ENCODE results near the gene ABCA10.
A peak's percentile ranks its signal among the peaks of the same experiment; 100 is the strongest.
"Not testable (repeated sequence)": the region's sequence is repeated elsewhere in the genome, so short reads cannot be mapped to it uniquely, and the experiment has no call there.

The ABCA10 gene

GRCh38 chr17:69168642-69169041, 60.0 kb downstream of the ABCA10 start:
- not testable (repeated sequence) for DNase-seq (ENCODE audit: low read depth)

- DNase-seq (ENCODE audit: low read depth), result no peak
Observed at GRCh38 chr17:69166957-69167356, 61.7 kb downstream of the ABCA10 start.

DNA sequence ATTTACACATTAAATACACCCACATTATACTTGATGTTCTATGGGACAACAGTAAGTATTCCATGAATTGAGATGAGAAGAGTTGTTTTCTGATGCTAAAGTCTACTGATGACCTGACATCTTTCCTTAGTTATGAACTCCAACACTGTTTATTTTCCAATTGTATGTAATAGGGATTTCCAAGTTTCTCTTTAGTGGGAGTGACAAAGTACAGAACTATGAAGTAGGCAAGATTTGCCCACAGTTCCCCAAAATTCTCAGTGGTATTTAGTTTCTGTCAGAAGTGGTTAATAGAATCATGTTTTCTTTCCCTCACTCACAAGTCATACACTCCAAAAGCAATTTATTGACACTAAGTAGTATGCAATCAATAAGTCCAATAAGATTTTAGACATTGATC, 64.4 kb downstream of the ABCA10 start:
- no peak for DNase-seq (ENCODE audit: low read depth)

DNA sequence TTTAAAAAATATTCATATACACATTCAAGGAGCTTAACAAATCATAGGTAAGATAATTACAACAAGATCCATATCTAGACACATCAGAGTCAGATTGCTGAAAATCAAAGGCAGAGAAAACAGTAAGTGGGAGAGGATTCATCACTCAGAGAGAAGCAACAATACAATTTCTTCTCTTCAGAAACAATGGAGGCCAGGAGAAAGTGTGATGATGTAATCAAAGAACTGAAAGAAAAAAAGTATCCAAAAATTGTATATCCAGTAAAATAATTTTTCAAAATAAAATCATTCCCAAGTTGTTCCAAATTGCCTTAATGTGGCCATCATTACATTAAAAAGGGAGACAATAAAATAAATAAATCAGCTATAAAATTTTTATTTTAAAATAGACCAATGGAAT, 69.2 kb downstream of the ABCA10 start:
- no peak for DNase-seq (ENCODE audit: low read depth)

- DNase-seq (ENCODE audit: low read depth), result no peak
Observed at GRCh38 chr17:69154267-69154666, 74.4 kb downstream of the ABCA10 start.

DNA sequence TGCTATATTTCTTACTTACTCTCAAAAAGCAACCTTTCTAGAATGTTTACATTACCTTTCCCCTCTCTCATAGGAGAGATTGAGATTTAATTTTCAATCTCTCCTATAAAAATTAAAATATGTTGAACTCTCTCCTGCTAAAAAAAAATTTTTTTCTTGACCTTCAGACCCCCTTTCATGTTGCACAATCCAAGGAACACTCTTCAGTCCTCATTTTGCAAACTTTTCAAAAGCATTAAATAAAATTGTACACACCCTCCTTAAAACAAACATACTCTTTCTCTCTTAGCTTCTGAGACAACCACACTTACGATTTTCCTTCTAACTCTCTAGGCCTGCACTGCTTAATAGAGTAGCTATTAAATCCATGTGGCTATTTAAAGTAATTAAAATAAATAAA, 78.3 kb downstream of the ABCA10 start:
- DNase-seq (ENCODE audit: low read depth), result no peak

DNA sequence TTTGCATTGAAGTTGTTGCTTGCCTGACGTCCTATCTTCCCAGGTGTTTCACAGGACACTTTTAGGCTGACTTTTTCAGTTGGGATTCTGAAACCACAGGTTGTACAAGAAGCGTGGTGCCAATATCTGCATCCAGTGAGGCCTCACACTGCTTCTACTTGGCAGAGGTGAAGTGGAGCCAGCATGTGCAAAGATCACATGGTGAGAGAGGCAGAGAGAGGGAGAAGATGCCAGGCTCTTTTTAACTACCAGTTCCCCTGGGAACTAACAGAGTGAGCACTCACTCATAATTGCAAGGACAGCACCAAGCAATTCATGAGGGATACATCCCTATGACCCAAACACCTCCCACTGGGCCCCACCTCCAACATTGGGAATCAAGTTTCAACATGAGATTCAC, 81.2 kb downstream of the ABCA10 start:
- DNase-seq (ENCODE audit: low read depth), result no peak

DNA sequence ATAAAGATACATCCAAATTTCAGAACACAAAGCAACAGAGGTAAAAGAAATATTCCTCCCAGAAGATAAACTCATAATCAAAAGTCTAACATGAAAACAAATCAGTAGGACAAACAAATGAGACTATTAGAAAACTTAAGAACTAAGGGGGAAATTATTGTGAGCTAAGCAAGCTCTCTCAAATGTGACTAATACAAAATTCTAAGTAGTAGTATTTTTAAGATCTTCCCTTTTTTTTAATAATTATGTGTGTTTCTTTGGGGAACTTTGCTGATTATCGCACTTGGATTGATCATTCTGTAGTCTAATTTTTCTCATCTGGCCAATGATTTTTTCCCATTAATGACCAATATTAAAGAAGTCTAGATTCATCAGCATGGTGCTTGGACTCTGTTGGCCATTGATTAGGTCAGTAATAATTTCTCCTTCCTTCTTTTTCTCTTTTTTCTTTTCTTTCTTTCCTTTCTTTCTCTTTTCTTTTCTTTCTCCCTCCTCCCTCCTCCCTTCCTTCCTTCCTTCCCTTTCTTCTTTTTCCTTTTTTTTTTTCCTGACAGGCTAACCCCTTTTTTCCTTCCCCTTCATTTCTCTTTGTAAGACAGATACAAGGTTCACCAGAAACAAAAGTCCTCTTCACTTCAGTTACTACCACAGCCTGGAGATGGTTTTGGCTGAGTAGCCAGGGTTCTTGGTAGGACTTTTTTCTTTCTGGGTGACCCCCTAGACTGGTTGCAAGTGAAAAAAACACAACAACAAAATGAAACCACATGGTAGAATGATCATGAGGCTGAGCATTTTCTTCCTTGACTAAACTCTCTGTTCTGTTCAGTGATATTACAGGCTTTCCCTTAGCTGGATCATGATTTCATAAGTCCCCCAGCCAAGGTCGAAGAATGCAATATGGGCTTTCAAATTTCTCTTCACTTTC, 84.0 kb downstream of the ABCA10 start:
- DNase-seq (ENCODE audit: low read depth), result no peak

GRCh38 chr17:69143683-69144231, 84.9 kb downstream of the ABCA10 start:
- no peak for DNase-seq (ENCODE audit: low read depth)

DNA sequence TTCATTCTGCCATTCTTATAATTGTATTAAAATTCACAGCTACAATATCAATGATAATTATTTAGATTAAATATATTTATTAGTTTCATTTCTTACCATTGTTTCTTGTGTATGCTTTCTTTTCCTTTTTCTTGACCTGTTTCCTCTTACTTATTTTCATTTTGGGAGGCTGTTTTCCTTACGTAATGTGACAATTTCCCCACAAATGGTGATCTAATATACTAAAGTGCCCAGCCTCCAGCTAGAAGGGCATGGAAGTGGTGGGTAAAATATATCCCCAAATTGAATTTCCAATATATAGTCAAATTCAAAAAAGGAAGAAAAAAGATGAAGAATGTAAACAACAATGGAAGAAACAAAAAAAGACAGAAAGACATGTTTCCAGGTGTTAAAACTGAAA, 85.5 kb downstream of the ABCA10 start:
- no peak for DNase-seq (ENCODE audit: low read depth)

DNA sequence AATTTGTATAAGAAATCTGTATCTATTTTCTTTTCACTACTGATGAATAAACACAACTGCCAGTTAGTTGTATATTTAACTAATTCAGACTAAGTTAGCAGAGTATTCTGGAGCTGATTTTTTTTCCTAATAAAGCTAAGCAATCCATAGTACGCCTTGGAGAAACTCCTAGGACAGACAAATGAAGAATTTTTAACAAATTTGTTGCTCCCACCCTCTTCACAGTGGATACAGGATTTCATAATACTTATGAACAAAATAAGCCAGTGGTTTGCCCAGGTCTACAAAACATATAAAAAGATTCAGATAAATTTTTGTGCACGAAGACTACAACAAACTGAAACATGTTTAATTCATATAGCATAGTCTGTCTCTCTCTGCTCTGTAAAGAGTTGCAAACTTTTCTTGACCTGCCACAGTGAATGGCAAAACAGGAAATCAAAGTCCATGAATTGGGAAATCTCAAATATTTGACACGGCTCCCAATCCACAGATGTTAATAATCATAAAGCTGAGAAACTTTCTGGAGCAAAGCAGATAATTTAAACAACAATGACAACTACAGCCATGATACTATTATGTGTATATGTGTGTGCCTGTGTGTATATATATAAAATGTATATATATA, 86.3 kb downstream of the ABCA10 start:
- DNase-seq (ENCODE audit: low read depth), result peak; percentile 78

DNA sequence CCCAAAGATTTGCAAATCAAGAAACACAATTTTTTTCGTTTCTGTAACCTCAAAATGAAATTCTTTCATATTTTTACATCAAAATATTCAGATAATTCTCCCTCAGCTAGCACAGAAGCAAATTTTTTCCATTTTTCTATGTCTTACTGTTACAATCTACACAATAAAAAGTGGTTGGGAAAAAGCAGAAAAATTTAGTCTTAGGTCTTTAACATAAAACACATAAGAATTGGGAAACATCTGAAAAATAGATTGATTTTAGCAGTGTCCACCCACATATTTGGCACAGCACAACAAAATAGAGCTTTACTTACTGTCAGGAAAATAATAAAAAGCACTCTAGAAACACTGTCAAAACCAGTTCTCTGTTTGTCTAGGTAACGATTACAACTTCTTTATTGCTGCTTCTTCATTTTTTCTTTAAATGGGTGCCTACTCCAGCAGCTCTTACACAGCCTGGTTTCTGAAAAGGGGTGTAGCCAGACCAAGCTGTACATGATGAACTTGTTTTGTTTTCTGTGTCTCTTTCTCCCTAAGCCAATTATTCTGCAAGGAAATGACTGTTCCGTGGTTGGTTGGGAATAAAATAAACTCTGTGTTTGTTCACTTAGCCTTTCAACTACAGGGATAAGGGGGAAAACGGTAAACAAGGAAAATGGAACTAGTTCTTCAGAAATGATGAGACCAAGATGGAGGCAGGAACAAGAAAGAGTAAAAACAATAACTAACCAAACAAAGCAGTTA, 87.0 kb downstream of the ABCA10 start, which contains the start of gene ABCA6:
Gene ABCA6, minus strand, starts transcription at position 465 of the 744 bp plus-strand sequence. CDS start 1,192 bp downstream, outside the sequence.
- peak; percentile 82 for DNase-seq (ENCODE audit: low read depth)

DNA sequence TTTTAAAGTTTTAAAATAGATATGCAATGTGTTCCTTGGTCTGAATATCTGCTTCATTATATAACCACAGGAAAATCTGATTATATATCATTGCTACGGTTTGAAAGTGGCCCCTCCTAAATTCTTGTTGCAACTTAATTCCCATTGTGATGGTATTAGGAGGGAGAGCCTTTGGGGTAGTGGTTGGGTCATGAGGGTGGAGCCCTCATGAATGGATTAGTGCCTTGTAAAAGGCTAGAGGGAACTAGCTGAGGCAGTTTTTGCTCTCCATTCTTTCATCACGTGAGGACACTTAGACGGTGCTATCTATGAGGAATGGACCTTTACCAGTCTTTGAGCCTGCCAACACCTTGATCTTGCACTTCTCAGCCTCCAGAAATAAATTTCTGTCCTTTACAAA, 94.5 kb downstream of the ABCA10 start:
- DNase-seq (ENCODE audit: low read depth), result no peak

- no peak for DNase-seq (ENCODE audit: low read depth)
Observed at GRCh38 chr17:69130627-69131296, 97.9 kb downstream of the ABCA10 start.

- no peak for DNase-seq (ENCODE audit: low read depth)
Observed at GRCh38 chr17:69123626-69124025, 105.0 kb downstream of the ABCA10 start.

- DNase-seq (ENCODE audit: low read depth), result no peak
Observed at GRCh38 chr17:69122065-69122464, 106.6 kb downstream of the ABCA10 start.

GRCh38 chr17:69117855-69118784, 110.5 kb downstream of the ABCA10 start:
- no peak for DNase-seq (ENCODE audit: low read depth)

DNA sequence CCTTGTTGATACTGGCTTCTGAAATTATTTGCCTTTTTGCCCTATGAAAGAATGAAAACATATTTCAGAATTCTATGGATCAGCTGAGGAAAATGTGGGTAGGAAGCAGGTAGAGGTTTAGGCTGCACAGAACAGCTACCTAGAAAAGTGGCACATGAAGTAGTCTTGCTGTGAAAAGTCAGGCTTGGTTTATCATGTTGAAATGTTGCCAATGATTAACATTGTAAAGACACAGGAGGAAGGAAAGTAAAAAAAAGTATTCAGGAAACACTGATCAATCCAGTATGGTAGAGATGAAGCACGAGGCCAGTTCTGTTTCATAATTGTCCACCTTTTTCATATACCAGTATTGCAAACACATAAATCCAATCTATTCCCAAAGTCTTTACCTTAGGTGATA, 116.8 kb downstream of the ABCA10 start:
- DNase-seq (ENCODE audit: low read depth), result no peak

DNA sequence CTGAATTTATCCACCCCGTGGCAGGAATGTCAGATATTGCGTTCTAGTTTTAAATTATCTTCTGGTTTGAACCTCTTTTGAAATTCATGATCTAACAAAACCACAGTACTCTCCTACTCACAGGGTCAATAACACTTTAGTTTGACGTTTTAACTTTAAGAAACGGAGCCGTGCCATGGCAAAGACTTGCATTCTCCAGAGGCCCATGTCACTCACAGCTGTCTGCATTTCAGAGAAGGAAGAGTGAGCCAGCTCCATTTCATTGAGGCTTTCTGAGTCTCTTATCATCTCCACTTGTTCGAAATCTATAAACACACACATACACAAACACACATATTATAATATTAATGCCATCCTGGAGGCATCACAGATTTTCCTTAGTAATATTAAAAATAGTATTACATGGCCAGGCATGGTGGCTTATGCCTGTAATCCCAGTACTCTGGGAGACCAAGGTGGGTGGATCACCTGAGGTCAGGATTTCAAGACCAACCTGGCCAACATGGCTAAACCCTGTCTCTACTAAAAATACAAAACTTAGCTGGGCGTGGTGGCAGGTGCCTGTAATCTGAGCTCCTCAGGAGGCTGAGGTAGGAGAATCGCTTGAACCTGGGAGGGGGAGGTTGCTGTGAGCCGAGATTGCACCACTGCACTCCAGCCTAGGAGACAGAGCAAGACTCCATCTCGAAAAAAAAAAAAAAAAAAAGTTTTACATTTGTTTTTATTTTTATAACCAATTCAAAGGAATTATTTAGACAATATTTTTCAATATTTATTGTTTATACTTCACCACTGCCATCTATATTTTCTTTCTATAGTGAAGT, 122.5 kb downstream of the ABCA10 start:
- no peak for DNase-seq (ENCODE audit: low read depth)

Measured in amniotic epithelial cell (primary cell).